GM18868 (cell line): ENCODE results near the gene SAMD4A.

Experiments
- ATAC-seq: cut with Tn5 transposase; IDR thresholded peaks from one replicate; pipeline ENCODE4 v1.9.1; 2021; ENCODE audit warnings: mild to moderate bottlenecking, moderate library complexity; ENCODE audit not compliant: unreplicated experiment

SAMD4A gene

DNA sequence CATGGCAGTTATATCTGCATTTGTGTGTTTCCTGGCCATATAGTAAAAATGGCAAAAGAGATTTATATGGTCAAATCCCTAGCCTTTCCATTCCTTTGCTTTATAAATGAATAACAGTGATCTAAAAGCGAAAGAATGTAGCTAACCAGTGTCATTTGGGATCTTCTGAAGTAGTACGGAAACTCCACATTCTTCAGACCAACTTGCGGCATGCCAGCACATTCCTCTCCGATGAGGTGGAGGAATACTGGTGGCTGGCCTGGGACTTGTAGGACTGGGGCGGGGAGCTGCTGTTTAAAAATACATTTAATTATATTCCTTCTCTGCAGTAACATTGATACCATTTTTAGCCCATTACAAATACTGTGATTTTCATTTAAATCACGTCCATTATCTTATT is 85.3 kb downstream of the SAMD4A start:
- ATAC-seq, result no peak

DNA sequence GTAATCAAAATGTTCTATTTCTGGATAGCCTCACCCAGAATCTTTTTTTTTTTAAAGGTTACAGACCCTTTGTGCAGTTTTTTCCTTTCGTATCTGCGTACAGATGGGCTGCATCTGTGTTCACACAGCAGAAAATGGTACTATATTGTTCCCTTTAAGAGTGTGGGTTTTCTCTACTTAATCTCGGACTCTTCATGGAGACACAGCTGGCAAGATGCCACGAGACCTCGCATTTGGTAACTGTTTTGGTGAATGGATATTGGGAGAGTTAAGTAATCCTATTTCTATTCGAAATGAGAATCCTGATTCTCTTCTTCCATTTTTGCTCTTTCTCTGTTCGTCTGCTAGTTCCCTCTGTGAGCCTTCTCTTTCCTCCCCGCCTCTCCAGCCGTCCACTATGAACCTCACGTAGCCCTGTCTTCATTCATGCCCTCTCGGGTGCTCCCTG is 85.7 kb downstream of the SAMD4A start:
- no peak for ATAC-seq

DNA sequence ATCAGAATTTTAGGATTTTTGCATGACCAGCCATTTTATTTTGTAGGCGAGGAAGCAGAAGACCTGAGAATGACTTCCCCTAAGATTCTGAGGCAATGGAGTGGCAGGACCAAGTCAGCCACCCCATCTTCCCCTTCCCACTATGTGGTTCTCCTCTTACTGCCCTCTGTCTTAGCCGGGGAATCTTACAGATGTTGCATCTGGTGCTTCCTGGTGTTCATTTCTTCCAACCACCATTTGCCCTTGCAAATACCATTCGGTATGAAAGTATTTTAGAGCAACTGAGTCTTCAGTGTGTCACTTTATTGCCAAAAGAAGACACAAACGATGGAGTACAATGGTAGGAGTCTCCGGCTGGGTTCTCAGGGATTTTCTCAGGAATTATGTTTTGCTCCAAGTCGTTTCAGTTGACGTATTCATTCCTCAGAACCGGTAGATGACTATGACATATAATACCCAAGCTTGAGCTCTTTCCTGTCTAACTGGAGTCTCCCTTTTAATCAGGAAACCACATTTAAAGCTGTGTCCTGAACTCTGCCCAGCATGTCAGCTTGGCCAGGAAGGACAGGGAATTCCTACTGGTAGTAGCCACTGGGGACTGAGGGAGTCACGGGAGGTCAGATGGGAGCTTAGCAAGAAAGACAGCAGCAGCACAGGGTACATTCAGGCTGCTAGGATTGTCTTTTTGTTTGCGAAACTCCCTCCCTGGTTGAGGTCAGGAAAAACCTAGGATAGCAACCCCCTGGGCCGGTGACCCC is 87.0 kb downstream of the SAMD4A start:
- ATAC-seq, result no peak

DNA sequence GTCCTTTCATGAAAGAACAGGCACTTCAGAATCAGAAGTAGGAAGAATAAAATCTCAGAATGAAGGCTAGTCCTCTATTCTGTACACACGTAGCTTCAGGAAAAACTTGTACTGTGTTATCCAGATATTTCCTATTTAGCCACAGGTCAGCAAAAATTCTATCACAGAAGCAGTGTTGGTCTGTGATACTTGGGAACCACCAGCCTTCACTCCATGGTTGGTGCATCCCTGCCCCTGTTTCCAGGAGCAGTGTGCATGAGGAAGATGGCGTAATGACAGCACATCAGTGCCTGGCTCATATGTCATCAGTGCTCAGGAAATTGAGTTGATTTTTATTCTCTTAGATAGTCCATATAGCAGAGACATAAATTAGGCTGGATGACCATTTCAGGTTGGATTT is 87.7 kb downstream of the SAMD4A start:
- ATAC-seq, result no peak

DNA sequence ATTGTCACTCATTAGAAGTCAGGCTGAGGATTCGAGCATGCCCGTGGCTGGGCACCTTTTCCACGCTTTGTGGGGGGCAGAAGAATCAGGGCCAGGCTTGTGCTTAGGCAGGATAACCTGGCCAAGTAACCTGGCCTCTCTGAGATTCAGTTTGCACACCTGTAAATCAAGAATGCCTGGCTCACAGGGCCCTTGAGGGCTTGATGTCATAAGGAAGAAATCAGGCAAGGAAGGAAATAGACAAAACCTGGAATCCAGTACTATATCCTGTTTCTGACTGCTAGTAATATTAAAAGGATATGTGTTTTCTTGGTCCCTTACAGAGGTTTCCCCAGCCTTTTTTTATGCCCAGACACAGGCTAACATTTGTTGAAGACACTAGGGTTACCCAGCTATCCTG is 91.9 kb downstream of the SAMD4A start:
- ATAC-seq, result no peak

DNA sequence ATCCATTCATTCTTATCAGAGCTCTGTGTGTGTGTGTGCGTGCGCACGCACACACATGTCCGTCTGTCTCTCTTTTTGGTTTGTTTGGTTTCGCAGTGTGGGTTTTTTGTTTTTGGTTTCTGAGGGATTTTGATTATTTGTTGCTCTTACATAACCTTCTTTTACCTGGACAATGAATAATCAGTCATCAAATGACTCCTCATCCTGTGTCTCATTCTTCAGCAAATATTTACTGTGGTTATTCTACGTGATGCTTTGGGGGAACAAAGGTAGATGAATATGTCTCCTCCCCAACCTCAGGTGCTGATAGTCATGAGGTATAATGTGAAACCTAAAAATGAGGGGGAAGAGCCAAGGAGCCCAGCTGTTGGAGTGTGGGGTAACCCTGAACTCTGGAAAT is 92.4 kb downstream of the SAMD4A start:
- no peak for ATAC-seq

DNA sequence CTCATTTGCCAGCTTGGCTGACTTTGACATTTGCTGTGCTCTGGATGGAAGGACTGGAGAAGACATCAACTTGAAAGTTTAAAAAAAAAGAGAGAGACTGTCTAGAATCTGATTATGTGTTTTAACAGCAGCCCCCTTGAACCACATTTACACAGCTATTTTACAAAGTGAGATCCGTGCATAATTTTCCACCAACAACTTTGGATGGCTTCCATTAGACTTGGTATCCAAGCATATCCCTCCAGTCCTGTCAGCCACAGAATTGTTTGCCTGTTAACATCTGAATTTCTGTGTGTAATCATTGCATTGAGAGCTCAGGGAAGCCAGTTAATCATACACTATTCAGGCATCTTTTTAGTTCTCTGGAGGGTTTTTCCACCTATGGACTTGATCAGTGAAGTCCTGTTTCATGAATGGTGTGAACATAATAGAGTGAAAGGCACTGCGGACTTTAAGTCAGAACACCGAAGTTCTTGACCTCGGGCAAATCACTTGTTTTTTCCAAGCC is 93.7 kb downstream of the SAMD4A start:
- no peak for ATAC-seq

DNA sequence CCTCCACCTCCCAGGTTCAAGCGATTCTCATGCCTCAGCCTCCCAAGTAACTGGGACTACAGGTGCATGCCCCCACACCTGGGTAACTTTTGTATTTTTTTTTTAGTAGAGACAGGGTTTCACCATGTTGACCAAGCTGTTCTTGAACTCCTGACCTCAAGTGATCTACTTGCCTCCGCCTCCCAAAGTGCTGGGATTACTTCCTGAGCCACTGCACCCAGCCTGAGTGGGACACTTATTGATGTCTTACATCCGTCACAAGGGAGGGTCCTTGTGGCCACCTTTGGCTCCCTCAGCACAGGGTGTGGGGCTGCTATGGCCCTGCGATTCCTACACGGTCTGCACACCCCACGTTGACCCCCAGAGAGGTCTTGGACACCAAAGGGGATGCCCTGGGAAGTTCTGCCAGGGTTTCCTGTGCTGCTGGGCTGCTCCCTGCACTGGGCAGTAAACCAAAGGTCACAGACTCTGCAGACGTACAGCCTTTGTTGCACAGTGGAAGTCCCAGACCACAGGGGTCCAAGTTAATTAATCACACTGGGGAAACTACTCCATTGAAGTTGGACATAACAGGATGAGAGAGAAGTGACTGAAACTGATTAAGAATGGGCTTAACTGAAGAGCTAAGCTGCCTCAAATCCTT is 95.7 kb downstream of the SAMD4A start:
- no peak for ATAC-seq

DNA sequence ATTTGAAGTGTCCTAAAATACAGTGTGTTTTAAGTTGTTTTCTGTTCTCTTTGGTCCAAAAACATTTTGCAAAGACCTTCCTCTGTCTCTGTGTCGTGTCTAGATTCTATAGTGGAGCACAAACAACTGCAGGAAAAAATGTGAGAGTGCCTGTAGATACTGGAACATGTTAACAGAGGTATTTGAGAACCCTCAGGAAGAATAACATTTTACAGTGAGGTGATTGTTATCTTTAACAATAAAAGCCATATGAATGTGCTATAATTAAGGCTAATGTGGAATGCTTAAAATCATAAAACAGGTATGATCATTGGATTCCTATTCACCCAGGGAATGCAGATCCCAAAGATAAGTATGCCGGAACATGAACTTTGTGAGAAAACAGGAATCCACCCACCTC is 98.0 kb downstream of the SAMD4A start:
- ATAC-seq, result no peak

DNA sequence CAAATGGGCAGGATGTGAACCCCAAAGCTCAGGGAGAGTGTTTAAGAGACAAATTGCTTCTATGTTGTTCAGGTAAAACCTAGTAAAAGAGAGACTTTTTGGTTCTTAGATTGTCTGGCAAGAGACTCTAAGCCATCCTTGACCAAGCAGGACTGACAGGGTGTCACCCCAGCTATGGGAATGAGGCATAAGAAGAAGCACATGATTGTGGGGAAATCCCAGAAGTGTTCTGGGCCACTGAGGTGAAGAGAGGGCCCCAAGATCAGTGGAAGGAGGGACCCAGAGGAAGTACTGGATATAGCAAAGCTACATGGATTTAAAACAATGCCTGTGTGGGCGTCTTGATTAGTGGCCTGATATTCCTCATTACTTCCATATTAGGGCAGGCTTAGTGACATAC is 99.0 kb downstream of the SAMD4A start:
- peak; percentile 78 for ATAC-seq

DNA sequence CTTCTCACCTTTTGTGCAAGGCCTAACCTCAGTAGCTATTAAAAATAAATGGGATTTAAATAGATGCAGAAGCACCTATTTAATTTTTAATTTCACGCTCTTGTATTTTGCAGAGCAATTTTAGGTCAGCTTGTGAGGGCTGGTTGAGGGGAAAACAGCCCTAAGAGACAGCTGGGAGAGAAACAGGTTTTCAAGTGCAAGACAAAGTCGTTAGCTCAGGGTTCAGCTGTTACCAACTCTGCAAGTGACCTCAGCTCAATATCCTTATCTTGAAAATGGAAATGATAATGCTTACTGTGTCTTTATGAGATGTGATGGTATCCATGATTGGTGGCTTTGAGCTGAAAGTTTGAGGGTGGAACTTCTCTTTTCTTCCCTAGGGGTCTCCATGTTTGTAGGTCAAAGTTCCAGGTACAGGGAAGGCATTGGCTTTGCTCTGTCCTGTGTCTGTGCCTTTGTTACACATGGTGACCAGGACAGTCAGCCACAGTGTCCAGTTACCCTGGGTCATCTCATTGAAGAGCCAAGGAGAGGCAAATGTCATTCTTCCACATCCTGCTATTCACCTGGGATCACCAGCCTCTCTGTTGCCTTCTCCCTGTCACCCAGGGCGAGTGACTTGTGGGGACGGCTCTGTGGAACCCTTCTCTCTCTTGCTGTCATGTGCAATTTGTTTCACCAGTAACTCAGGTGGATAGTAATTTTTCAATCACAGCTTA is 100.3 kb downstream of the SAMD4A start:
- ATAC-seq, result no peak

DNA sequence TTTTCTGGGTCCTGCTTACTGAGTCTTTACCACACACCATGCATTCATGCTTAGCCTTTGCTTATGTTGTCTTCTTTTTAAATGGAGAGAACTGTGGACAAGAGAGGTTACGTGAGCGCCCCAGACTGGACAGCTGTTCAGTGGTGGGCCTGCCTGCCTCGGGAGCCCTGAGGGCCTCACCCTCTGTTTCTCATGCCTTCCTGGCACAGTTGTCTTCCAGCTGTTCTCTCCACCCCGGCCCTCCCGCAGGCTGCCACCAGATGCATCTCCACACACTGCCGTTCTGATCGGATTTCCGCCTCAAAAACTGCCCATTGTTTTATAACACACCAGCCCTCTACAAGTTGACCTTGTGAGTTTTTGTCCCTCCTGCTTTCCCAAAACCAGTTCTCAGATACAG is 100.8 kb downstream of the SAMD4A start:
- no peak for ATAC-seq

DNA sequence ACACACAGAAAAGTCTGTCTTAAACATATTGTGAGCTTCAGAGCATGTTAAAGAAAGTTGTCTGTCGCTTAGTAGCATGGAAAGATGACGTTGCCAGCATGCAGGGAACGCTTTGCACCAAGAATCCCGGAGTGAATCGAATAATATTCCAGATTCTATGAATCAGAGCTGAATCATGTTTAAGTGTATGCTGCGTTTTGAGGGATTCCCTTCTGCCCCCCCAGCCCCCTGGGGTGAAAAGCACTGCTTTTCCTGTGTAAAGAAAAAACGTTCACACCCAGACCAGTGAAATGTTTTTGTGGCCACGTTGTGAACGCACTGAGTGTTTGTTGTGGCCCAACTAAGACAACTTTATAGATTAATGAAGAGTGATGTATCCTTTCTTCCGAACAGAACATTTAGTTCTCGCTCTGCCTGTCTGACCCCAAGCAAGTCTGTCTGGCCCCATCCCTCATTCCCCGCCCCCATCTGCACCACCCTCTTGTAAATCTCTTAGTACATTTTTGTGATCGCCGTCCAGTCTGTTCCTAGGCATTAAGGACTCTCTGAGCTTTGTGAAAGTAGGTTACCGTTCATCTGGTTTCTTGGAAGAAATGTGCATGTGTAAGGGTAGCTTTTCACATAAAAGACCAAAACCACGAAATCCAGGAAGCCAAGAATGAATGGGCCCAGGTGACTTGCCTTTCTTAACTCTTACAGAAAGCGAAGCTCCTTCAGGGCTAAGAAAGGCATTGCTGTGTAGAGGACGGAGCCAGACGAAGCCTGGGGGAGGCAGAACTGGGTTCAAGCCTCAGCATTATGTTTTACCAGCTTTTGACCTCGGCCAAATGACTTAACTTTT is 103.0 kb downstream of the SAMD4A start:
- ATAC-seq, result no peak

DNA sequence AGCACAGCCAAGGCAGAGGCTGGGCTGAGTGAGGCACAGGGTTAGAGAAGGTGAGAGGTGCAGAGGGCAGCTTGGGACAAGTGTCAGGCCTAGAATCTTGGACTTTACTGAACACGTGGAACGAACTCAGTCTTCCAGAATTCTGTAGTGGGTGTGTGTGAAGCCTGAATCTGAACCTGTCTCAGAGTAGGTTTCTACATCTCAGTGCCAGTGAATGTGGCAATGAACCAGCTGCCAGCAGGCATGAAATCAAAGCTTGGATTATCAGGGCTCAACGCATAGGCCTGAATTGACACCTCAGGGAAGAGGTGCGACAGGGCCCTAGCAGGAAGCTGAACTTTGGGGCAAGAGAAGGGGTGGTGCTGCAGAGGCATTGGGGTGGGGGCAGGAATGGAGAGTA is 104.6 kb downstream of the SAMD4A start:
- no peak for ATAC-seq

DNA sequence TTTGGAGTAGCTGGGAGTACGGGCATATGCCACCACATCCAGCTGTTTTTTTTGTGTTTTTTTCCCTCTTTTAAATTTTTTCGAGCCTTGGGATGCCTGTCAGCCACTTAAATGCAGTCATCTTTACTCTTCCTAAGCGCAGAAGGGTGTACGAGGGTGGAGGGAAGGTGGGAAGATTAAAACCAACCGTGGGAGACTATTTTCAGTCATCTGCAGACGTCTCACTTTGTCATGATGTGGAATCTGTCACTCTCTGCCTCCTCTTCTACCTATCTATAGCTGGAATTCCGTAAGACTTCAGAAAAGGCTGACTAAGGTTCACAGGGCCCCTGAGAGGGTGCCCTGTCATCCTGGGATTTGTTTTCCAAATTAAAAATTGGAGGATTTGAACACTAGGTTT is 105.3 kb downstream of the SAMD4A start:
- no peak for ATAC-seq

DNA sequence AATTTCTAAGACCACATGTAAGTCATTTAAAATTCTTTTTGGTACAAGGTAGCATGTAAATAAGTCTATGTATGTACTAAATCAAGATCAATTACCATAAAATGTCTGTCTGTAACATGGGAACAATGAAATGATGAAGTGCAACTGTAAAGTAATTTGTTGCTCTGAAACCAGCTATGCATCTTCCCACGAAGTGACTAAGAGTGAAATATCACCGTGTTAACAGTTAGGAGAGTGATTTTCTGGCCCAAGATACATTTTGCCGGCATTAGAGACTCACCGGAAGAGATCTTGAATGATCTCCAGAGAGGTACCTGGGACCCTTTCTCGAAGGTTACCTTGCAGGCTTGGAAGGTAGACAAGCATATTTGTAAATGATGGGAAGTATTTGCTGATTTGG is 105.8 kb downstream of the SAMD4A start:
- ATAC-seq, result no peak

DNA sequence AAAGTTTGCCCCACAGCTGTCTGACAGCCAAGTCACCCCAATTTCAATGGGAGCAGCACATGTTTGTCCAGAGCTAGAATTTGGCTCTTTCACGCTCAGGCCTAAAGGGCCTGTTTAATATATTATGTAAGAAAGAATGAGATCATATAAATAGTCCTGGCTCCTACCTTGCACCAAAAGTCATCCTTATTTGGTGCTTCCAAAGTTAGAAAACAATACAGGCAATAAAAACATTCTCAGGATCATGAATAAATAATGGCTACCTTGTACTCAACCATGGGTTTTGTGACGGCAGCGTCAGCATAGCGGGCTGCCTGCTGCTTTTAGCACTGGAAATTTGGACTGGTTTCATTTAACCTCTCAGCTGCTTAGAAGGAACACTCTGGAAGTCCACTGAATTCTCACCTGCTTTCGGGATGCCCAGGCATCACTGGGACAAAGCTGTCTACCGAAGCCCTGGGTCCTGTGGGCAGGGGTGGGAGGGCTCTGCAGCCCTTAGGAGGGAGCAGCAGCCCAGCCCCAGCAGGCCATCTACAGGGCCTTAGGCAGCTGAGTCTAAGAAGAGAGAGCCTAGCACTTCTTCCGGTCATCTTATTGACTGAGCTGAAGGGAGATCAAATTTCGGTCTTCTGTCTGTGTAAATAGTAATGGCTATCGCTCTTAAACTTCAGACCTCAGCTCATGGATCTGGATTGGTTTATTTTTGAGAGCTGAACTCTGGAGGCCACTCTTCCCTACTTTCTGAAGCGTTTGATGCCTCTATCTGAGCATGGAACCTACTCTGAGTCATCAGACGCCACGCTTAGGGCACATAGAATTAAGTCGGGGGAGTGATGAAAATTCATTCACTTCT is 106.5 kb downstream of the SAMD4A start:
- ATAC-seq, result no peak

DNA sequence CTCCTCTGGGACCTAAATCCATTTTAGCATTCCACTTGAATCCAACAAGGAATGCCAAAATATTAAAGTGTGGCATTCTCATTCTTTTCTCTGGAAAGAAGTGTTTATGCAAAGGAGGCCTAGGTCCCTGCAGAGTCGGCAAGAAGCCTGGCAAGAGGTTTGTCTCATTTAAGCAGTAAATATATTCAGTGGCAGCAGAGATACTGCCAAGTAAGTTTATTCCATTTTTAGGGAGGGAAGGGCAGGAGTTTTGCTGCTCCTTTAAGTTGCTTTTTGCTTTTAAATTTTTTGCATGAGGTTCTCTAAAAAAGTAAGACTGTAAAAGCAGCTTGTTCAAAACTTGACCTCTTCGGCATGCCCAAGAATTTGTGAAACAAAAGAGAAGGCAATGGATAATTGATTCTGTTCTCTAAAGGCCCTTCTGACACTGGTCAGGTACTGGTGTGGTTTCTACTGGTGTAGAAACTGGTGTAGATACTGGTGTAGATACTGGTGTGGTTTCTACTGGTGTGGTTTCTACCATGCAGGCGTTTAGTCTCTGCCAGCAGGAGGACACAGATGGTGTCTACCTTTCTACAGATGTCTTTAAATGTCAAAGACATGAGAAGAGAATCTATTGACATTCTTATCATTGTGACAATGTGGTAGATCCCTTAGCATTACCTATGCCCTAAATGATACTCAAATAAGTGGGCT is 107.3 kb downstream of the SAMD4A start:
- ATAC-seq, result no peak
